ENCODE measurements around the gene LRP2. TPM values are rescaled to one million over a fixed set of nuclear protein-coding genes. Genes with fewer than 3 reads are reported as not detected.
A peak's percentile ranks its signal among the peaks of the same experiment; 100 is the strongest.

LRP2 gene
- total and polyA plus RNA-seq, 4 donors: 0.19 to 5.7 (median 0.40) TPM

GRCh38 chr2:169365029-169365480 lies 2.7 kb upstream of the LRP2 start (continued):
- TF ChIP-seq, protein P1, sequence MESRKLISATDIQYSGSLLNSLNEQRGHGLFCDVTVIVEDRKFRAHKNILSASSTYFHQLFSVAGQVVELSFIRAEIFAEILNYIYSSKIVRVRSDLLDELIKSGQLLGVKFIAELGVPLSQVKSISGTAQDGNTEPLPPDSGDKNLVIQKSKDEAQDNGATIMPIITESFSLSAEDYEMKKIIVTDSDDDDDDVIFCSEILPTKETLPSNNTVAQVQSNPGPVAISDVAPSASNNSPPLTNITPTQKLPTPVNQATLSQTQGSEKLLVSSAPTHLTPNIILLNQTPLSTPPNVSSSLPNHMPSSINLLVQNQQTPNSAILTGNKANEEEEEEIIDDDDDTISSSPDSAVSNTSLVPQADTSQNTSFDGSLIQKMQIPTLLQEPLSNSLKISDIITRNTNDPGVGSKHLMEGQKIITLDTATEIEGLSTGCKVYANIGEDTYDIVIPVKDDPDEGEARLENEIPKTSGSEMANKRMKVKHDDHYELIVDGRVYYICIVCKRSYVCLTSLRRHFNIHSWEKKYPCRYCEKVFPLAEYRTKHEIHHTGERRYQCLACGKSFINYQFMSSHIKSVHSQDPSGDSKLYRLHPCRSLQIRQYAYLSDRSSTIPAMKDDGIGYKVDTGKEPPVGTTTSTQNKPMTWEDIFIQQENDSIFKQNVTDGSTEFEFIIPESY (IDR thresholded peaks at IDR 0.05): no peak
- TF ChIP-seq YY1 (IDR thresholded peaks at IDR 0.05) (no peak), RAD21 (IDR thresholded peaks at IDR 0.05) (no peak), HNF4G (IDR thresholded peaks at IDR 0.05) (no peak), RXRA (IDR thresholded peaks at IDR 0.05) (no peak)

DNA sequence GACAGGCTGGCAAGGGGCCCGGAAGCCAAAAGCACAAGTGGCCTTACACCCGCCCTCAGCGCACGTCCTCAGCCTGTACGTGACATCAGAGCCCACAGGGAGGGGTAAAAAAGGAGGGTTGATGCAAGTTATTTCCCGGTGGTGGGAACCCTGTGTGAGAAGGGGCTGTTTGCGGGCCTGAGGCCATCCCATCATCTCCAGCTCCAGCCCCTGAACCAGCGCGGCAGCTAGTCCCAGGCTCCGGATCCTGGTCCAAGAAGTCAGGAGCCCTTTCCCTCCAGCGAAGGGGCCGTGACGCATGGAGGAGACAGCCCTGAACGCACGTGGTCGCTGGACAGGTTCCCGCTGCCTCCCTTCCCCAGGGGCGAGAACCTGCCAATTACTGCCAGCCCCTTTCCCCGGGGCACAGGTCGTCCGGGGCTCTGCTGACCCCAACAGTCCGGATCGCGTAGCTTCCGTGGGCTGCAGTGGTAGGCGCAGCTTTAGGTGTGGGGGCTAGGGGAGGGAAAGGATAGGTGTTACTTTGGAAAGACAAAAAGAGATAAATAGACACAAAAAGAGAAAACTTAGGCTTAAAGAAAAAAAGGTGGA lies 1.3 kb upstream of the LRP2 start:
- H3K9ac ChIP-seq (ENCODE audit: low read depth in 1 of 2, low read length in 2 of 2): peak overlapping the region in 1 of 2 donors; percentile 54
- H3K36me3 ChIP-seq (ENCODE audit: control insufficient read depth in 4 of 4, insufficient read depth in 3 of 4, low read depth in 1 of 4, low read length in 3 of 4): no peaks in the 10 kb centered on the region
- H3K4me3 ChIP-seq (ENCODE audit: low read depth in 1 of 3, low read length in 3 of 3): peak overlapping the region; percentile 72 to 95 (median 85)
- H3K4me1 ChIP-seq (ENCODE audit: control insufficient read depth in 4 of 4, insufficient read depth in 4 of 4, low read length in 3 of 4): peaks cover 4 to 40% (median 27%) of the 10 kb centered on the region in 4 donors
- WGBS: under 1% methylated on average over 26 of the region's 26 CpGs
- peak overlapping the region; percentile 62 to 70 for H3K27ac ChIP-seq (ENCODE audit: low read depth in 1 of 2, low read length in 2 of 2)
- H3K9me3 ChIP-seq (ENCODE audit: control insufficient read depth in 4 of 4, low read length in 3 of 4): no peaks in the 10 kb centered on the region
- DNase-seq (ENCODE audit: low spot score): no peak
- no peak for TF ChIP-seq FOXA1 (IDR thresholded peaks at IDR 0.05)
- no peak for TF ChIP-seq HNF4A (conservative IDR thresholded peaks at IDR 0.05)
- no peak for TF ChIP-seq HNF4G (IDR thresholded peaks at IDR 0.05)
- no peak for TF ChIP-seq JUND (IDR thresholded peaks at IDR 0.05)
- TF ChIP-seq, protein P2, sequence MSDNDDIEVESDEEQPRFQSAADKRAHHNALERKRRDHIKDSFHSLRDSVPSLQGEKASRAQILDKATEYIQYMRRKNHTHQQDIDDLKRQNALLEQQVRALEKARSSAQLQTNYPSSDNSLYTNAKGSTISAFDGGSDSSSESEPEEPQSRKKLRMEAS (IDR thresholded peaks at IDR 0.05): no peak
- TF ChIP-seq SP1 (IDR thresholded peaks at IDR 0.05): no peak
- no peak for TF ChIP-seq REST (IDR thresholded peaks at IDR 0.05)
- H3K27me3 ChIP-seq (ENCODE audit: control insufficient read depth in 4 of 4, insufficient read depth in 4 of 4, low read length in 3 of 4): no peaks in the 10 kb centered on the region

DNA sequence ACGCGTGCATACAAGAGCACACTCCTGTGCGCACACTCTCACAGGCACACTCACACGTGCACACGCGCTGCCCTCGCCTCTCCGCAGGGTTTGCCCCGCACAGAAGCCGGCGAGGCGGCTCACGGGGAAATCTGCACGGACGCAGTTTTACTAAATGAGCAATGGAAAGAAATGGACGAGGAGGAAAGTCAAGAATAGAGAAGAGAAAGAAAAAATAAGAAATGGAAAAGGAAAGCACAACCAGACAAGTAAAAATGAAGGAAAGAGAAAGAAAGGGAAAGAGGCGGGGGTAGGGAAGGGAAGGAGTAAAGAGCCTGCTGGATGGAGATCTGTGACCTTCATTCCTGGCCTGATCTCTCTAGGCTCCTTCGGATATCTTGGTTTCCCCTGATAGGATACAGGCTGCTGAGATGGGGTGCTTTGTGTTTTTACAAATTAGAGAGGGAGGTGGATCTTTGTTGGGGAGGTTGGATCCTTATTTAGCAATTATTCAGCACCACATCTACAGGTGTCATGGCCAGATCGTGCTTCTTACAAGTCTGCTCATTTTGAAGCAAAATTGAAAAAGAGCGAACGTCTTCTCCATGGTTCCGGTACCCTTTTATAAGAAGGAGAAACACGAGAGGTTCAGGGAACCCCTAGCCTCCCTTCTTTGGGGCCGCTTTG lies 693 bp upstream of the LRP2 start:
- no peak for DNase-seq (ENCODE audit: low spot score)
- TF ChIP-seq HNF4G (IDR thresholded peaks at IDR 0.05): no peak
- no peak for TF ChIP-seq RAD21 (IDR thresholded peaks at IDR 0.05)
- no peak for TF ChIP-seq CTCF (IDR thresholded peaks at IDR 0.05; ENCODE audit: low read depth, low read length, missing input control)
- no peak for TF ChIP-seq HNF4A (conservative IDR thresholded peaks at IDR 0.05)
- TF ChIP-seq TAF1 (conservative IDR thresholded peaks at IDR 0.05): no peak
- TF ChIP-seq GABPA (IDR thresholded peaks at IDR 0.05 in 1 of 2, conservative IDR thresholded peaks at IDR 0.05 in 1 of 2): no peak
- TF ChIP-seq SP1 (IDR thresholded peaks at IDR 0.05): no peak
- TF ChIP-seq, protein P1 (IDR thresholded peaks at IDR 0.05): no peak
- TF ChIP-seq, protein P2 (IDR thresholded peaks at IDR 0.05): no peak
- no peak for TF ChIP-seq NR2F2 (IDR thresholded peaks at IDR 0.05)
- TF ChIP-seq EGR1 (IDR thresholded peaks at IDR 0.05; ENCODE audit: low read depth in 2 of 2): no peak
- no peak for TF ChIP-seq RXRA (IDR thresholded peaks at IDR 0.05)
- no peak for TF ChIP-seq FOXA1 (IDR thresholded peaks at IDR 0.05)

More for the DNA sequence above, 693 bp upstream of the LRP2 start:
- 5% methylated on average over 24 of the region's 24 CpGs for WGBS
- Histone ChIP-seq H3K4me1 (ENCODE audit: control insufficient read depth in 4 of 4, insufficient read depth in 4 of 4, low read length in 3 of 4) (peaks cover 4 to 40% (median 27%) of the 10 kb centered on the region in 4 donors), H3K9me3 (ENCODE audit: control insufficient read depth in 4 of 4, low read length in 3 of 4) (no peaks in the 10 kb centered on the region), H3K9ac (ENCODE audit: low read depth in 1 of 2, low read length in 2 of 2) (peak overlapping the region in 1 of 2 donors; percentile 54), H3K36me3 (ENCODE audit: control insufficient read depth in 4 of 4, insufficient read depth in 3 of 4, low read depth in 1 of 4, low read length in 3 of 4) (no peaks in the 10 kb centered on the region), H3K4me3 (ENCODE audit: low read depth in 1 of 3, low read length in 3 of 3) (peak overlapping the region; percentile 72 to 95 (median 85)), H3K27ac (ENCODE audit: low read depth in 1 of 2, low read length in 2 of 2) (peak overlapping the region in 1 of 2 donors; percentile 62), H3K27me3 (ENCODE audit: control insufficient read depth in 4 of 4, insufficient read depth in 4 of 4, low read length in 3 of 4) (no peaks in the 10 kb centered on the region)

All from liver (tissue), 9 donors.